Stomach (tissue), 4 donors: Measurements from ENCODE around the gene CACTIN.

Experiments used
- EP300 ChIP-seq: sonication (generic); formaldehyde crosslinking; IDR thresholded peaks from one replicate; pipeline ENCODE4 v1.6.1; 2017; ENCODE audit warnings: antibody characterized with exemption
- POLR2A ChIP-seq, 4 donors: fragments of 450-650 bp; IDR thresholded peaks; one replicate each; pipeline ENCODE4 v1.6.1; 2016; ENCODE audit warnings: antibody characterized with exemption in 4 of 4, control low read depth in 2 of 4, mild to moderate bottlenecking in 1 of 4, moderate library complexity in 1 of 4
- POLR2AphosphoS5 ChIP-seq, 3 donors: sonication (generic); formaldehyde crosslinking; IDR thresholded peaks; one replicate each; pipeline ENCODE4 v1.6.1; 2016; ENCODE audit warnings: antibody characterized with exemption in 3 of 3
- TF ChIP-seq, protein P1 (sequence below), 7 experiments: fragments of 450-650 bp in 4 of 7; fragments of 200-600 bp in 3 of 7; sonication (generic) in 3 of 7; IDR thresholded peaks; one replicate each; pipeline ENCODE4 v1.5.1; 2016 to 2019; ENCODE audit warnings: antibody characterized with exemption in 7 of 7, control low read depth in 2 of 7, mild to moderate bottlenecking in 1 of 7

DNA sequence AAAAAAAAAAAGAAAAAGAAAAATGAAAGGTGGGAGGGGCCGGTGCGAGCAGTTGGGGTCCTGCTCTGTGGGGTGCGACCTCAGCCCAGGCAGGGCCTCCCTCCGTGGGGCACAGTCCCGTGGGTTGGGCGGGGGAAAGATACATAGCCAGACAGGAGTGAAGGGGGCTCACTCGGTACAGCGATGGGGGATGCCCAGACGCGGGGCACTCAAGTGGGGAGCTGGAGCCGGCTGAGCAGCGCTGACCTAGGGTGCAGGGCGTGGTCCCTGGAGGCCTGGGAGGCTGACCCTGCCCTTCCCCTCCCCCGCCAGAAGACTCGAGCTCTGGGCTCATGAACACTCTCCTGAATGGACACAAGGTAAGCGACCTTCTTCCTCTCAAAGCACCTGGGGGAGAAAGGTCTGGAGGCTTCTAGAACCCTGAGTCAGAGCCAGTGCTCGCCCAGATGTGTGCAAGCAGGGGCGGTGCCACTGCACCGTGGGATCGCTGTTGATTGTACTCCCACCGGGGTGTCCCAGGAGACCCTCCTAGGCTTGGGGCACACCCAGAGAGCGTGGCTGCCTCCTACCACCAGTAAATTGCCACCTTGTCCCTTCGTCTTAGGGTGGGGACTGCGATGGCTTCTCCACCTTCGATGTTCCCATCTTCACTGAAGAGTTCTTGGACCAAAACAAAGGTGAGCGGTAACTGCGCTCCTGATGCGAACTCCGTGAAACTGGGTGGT is 50.5 kb downstream of the CACTIN start:
- TF ChIP-seq POLR2AphosphoS5 (IDR thresholded peaks at IDR 0.05) (no peak), POLR2A (IDR thresholded peaks at IDR 0.05) (no peak), EP300 (no peak)
- TF ChIP-seq, protein P1, sequence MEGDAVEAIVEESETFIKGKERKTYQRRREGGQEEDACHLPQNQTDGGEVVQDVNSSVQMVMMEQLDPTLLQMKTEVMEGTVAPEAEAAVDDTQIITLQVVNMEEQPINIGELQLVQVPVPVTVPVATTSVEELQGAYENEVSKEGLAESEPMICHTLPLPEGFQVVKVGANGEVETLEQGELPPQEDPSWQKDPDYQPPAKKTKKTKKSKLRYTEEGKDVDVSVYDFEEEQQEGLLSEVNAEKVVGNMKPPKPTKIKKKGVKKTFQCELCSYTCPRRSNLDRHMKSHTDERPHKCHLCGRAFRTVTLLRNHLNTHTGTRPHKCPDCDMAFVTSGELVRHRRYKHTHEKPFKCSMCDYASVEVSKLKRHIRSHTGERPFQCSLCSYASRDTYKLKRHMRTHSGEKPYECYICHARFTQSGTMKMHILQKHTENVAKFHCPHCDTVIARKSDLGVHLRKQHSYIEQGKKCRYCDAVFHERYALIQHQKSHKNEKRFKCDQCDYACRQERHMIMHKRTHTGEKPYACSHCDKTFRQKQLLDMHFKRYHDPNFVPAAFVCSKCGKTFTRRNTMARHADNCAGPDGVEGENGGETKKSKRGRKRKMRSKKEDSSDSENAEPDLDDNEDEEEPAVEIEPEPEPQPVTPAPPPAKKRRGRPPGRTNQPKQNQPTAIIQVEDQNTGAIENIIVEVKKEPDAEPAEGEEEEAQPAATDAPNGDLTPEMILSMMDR (IDR thresholded peaks at IDR 0.05), result no peak
